ENCODE measurements around the gene GNAI3.

DNA sequence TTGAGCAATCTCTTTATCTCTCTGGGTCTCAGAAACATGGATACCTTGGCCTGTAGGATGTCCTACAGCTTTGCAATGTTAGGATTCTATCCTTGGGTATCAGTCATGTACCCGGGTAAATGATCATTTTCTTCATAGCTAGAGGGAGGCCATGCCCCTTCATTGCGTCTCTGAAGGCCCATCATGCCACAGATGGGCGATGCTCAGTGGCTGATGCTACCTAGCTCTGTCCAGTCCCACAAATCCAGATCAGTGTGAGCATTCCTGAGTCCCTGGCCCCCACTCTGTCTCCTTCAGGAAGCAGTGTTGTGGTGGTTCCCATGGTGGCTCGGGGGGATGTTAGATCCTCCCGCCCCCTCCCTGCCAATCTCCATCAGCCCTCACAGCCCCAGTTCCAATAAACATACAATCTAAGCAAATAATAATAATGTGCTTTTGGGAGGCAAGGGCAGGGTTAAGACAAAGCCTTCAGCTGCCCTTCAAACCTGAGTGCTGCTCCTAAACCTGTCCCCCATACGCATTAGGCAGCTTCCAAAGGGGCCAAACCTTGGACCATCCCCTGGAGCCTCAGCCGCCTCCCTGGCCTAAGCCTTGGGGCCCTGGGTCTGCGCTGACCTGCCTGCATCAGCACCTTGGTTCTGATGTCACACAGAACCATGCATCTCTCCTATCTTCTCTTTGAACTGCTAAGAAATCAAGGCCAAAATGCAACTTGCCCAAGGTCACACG lies 9.4 kb upstream of the GNAI3 start:
- TF ChIP-seq, protein P1, sequence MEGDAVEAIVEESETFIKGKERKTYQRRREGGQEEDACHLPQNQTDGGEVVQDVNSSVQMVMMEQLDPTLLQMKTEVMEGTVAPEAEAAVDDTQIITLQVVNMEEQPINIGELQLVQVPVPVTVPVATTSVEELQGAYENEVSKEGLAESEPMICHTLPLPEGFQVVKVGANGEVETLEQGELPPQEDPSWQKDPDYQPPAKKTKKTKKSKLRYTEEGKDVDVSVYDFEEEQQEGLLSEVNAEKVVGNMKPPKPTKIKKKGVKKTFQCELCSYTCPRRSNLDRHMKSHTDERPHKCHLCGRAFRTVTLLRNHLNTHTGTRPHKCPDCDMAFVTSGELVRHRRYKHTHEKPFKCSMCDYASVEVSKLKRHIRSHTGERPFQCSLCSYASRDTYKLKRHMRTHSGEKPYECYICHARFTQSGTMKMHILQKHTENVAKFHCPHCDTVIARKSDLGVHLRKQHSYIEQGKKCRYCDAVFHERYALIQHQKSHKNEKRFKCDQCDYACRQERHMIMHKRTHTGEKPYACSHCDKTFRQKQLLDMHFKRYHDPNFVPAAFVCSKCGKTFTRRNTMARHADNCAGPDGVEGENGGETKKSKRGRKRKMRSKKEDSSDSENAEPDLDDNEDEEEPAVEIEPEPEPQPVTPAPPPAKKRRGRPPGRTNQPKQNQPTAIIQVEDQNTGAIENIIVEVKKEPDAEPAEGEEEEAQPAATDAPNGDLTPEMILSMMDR (IDR thresholded peaks at IDR 0.05): no peak
- no peak for TF ChIP-seq POLR2A (IDR thresholded peaks at IDR 0.05)

Data from thyroid gland (tissue), 4 donors.